ENCODE results near the gene ZMYM3.
A peak's percentile ranks its signal among the peaks of the same experiment; 100 is the strongest.
"Not testable (repeated sequence)": the region's sequence is repeated elsewhere in the genome, so short reads cannot be mapped to it uniquely, and the experiment has no call there.

Gene ZMYM3

GRCh38 chrX:71254092-71254963 lies at the start of gene ZMYM3:
Gene ZMYM3 (minus strand): TSS chrX:71254140. CDS start chrX:71253255, 885 bp downstream.
- DNase-seq, result peak; percentile 53 to 58

GRCh38 chrX:71302461-71303213 lies 48.7 kb upstream of the ZMYM3 start:
- no peak for DNase-seq

GRCh38 chrX:71301195-71301924 lies 47.4 kb upstream of the ZMYM3 start, which contains the start of gene ITGB1BP2:
Gene ITGB1BP2 (plus strand): TSS chrX:71301750. CDS start chrX:71301807, 57 bp downstream.
- no peak for DNase-seq

- DNase-seq, result not testable (repeated sequence)
Measured at GRCh38 chrX:71300495-71300894, 46.6 kb upstream of the ZMYM3 start.

GRCh38 chrX:71300064-71300463 lies 46.1 kb upstream of the ZMYM3 start:
- DNase-seq, result not testable (repeated sequence)

- no peak for DNase-seq
Measured at GRCh38 chrX:71298119-71298518, 44.2 kb upstream of the ZMYM3 start.

GRCh38 chrX:71296806-71297205 lies 42.9 kb upstream of the ZMYM3 start:
- DNase-seq, result no peak

GRCh38 chrX:71292669-71293365 lies 38.9 kb upstream of the ZMYM3 start:
- DNase-seq, result no peak

- DNase-seq, result no peak
Measured at GRCh38 chrX:71291381-71291780, 37.4 kb upstream of the ZMYM3 start.

- no peak for DNase-seq
Measured at GRCh38 chrX:71285929-71286328, 32.0 kb upstream of the ZMYM3 start.

- peak; percentile 70 to 75 for DNase-seq
Measured at GRCh38 chrX:71283403-71284143, 29.6 kb upstream of the ZMYM3 start, which contains the start of gene NONO. Gene NONO (plus strand): TSS chrX:71283635. CDS start chrX:71290638, 7,003 bp downstream.

- peak; percentile 21 to 33 for DNase-seq
Measured at GRCh38 chrX:71282514-71283402, 28.8 kb upstream of the ZMYM3 start.

GRCh38 chrX:71281300-71281699 lies 27.4 kb upstream of the ZMYM3 start:
- not testable (repeated sequence) for DNase-seq

- DNase-seq, result not testable (repeated sequence)
Measured at GRCh38 chrX:71272313-71272712, 18.4 kb upstream of the ZMYM3 start.

- no peak for DNase-seq
Measured at GRCh38 chrX:71269801-71270395, 16.0 kb upstream of the ZMYM3 start.

- not testable (repeated sequence) for DNase-seq
Measured at GRCh38 chrX:71268624-71269023, 14.7 kb upstream of the ZMYM3 start.

- no peak for DNase-seq
Measured at GRCh38 chrX:71256856-71257255, 2.9 kb upstream of the ZMYM3 start.

- DNase-seq, result no peak
Measured at GRCh38 chrX:71256051-71256450, 2.1 kb upstream of the ZMYM3 start.

- DNase-seq, result peak; percentile 10 to 29
Measured at GRCh38 chrX:71253253-71254091, 468 bp downstream of the ZMYM3 start.
